ENCODE data around the gene KCNK17. TPM values are rescaled to one million over a fixed set of nuclear protein-coding genes. Genes with fewer than 3 reads are reported as not detected.

Gene KCNK17
- total RNA-seq, 1 experiment from 2014 or later, result not detected

- no peak for TF ChIP-seq CTCF (IDR thresholded peaks at IDR 0.05)
- ATAC-seq, result no peak
These were observed 57.8 kb downstream of the KCNK17 start for GRCh38 chr6:39256294-39256940.

GRCh38 chr6:39254999-39255535, 59.2 kb downstream of the KCNK17 start:
- DNase-seq (ENCODE audit: low read depth, low spot score) (no peak), ATAC-seq (no peak)
- ChIA-PET CTCF (no interaction called here), POLR2A (no interaction called here)
- no peaks in the 10 kb centered on the region for H3K4me1 ChIP-seq (ENCODE audit: control insufficient read depth, insufficient read depth, low read length)
- no peak for TF ChIP-seq CTCF (IDR thresholded peaks at IDR 0.05)
- TF ChIP-seq TCF7L2 (IDR thresholded peaks at IDR 0.05; ENCODE audit: low read depth, low read length), result no peak
- intact Hi-C loops (cut with micrococcal nuclease; ENCODE audit: unreplicated experiment), result no loop called here
- peaks cover 5% of the 10 kb centered on the region; the same call in 1 of the 2 replicates for H3K27me3 ChIP-seq (ENCODE audit: control insufficient read depth, insufficient read depth, low read length)
- in situ Hi-C loops (cut with HindIII; ENCODE audit: low pct_unique_long_range_greater_than_20kb, low sequenced_read_pairs), result no loop called here
- H3K27ac ChIP-seq (ENCODE audit: low read length), result no peak overlapping the region
- no peaks in the 10 kb centered on the region for H3K9me3 ChIP-seq (ENCODE audit: control insufficient read depth, insufficient read depth, low read depth, low read length)
- BruUV-seq (replicated peaks), result no TSS peak
- H3K36me3 ChIP-seq (ENCODE audit: control insufficient read depth, insufficient read depth, low read length), result no peaks in the 10 kb centered on the region
- no peak overlapping the region for H3K4me3 ChIP-seq (ENCODE audit: low read depth in 2 of 2, low read length in 2 of 2)

More at GRCh38 chr6:39256294-39256940, 57.8 kb downstream of the KCNK17 start:
- H3K27ac ChIP-seq (ENCODE audit: low read length), result no peak overlapping the region
- DNase-seq (ENCODE audit: low read depth, low spot score), result no peak
- H3K36me3 ChIP-seq (ENCODE audit: control insufficient read depth, insufficient read depth, low read length), result no peaks in the 10 kb centered on the region
- ChIA-PET CTCF (no interaction called here), POLR2A (no interaction called here)
- peaks cover 3% of the 10 kb centered on the region; the same call in 1 of the 2 replicates for H3K27me3 ChIP-seq (ENCODE audit: control insufficient read depth, insufficient read depth, low read length)
- intact Hi-C loops (cut with micrococcal nuclease; ENCODE audit: unreplicated experiment), result no loop called here
- in situ Hi-C loops (cut with HindIII; ENCODE audit: low pct_unique_long_range_greater_than_20kb, low sequenced_read_pairs), result no loop called here
- no peaks in the 10 kb centered on the region for H3K4me1 ChIP-seq (ENCODE audit: control insufficient read depth, insufficient read depth, low read length)
- H3K9me3 ChIP-seq (ENCODE audit: control insufficient read depth, insufficient read depth, low read depth, low read length), result no peaks in the 10 kb centered on the region
- no peak overlapping the region for H3K4me3 ChIP-seq (ENCODE audit: low read depth in 2 of 2, low read length in 2 of 2)
- BruUV-seq (replicated peaks), result no TSS peak

- Histone ChIP-seq H3K27ac (ENCODE audit: low read length) (no peak overlapping the region), H3K27me3 (ENCODE audit: control insufficient read depth, insufficient read depth, low read length) (peaks cover 5% of the 10 kb centered on the region; the same call in 1 of the 2 replicates), H3K36me3 (ENCODE audit: control insufficient read depth, insufficient read depth, low read length) (no peaks in the 10 kb centered on the region), H3K4me1 (ENCODE audit: control insufficient read depth, insufficient read depth, low read length) (no peaks in the 10 kb centered on the region), H3K9me3 (ENCODE audit: control insufficient read depth, insufficient read depth, low read depth, low read length) (no peaks in the 10 kb centered on the region), H3K4me3 (ENCODE audit: low read depth in 2 of 2, low read length in 2 of 2) (no peak overlapping the region)
- in situ Hi-C loops (cut with HindIII; ENCODE audit: low pct_unique_long_range_greater_than_20kb, low sequenced_read_pairs), result no loop called here
- no TSS peak for BruUV-seq (replicated peaks)
- no peak for DNase-seq (ENCODE audit: low read depth, low spot score)
- intact Hi-C loops (cut with micrococcal nuclease; ENCODE audit: unreplicated experiment), result no loop called here
- no peak for ATAC-seq
- POLR2A ChIA-PET, result no interaction called here
- TF ChIP-seq CTCF (IDR thresholded peaks at IDR 0.05) (no peak), SIN3A (IDR thresholded peaks at IDR 0.05; ENCODE audit: borderline replicate concordance, insufficient read depth, low read depth, low read length) (no peak), TCF7L2 (IDR thresholded peaks at IDR 0.05; ENCODE audit: low read depth, low read length) (no peak), POLR2AphosphoS5 (IDR thresholded peaks at IDR 0.05; ENCODE audit: low read depth, low read length) (no peak), REST (IDR thresholded peaks at IDR 0.05; ENCODE audit: insufficient read depth in 1 of 2, low read depth in 2 of 2, low read length in 1 of 2) (no peak)
- CTCF ChIA-PET, result no interaction called here
These were observed 62.8 kb downstream of the KCNK17 start for GRCh38 chr6:39251406-39251805.

Data from Panc1 (cell line).